Measurements from ENCODE around the gene PRICKLE2.

PRICKLE2 gene

GRCh38 chr3:64055076-64055475 lies 170.2 kb downstream of the PRICKLE2 start:
- DNase-seq (ENCODE audit: low read depth): no peak
- TF ChIP-seq, protein P1, sequence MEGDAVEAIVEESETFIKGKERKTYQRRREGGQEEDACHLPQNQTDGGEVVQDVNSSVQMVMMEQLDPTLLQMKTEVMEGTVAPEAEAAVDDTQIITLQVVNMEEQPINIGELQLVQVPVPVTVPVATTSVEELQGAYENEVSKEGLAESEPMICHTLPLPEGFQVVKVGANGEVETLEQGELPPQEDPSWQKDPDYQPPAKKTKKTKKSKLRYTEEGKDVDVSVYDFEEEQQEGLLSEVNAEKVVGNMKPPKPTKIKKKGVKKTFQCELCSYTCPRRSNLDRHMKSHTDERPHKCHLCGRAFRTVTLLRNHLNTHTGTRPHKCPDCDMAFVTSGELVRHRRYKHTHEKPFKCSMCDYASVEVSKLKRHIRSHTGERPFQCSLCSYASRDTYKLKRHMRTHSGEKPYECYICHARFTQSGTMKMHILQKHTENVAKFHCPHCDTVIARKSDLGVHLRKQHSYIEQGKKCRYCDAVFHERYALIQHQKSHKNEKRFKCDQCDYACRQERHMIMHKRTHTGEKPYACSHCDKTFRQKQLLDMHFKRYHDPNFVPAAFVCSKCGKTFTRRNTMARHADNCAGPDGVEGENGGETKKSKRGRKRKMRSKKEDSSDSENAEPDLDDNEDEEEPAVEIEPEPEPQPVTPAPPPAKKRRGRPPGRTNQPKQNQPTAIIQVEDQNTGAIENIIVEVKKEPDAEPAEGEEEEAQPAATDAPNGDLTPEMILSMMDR (conservative IDR thresholded peaks at IDR 0.05; ENCODE audit: low read depth, low read length): no peak
- H3K4me3 ChIP-seq (ENCODE audit: low read length): no peak overlapping the region

DNA sequence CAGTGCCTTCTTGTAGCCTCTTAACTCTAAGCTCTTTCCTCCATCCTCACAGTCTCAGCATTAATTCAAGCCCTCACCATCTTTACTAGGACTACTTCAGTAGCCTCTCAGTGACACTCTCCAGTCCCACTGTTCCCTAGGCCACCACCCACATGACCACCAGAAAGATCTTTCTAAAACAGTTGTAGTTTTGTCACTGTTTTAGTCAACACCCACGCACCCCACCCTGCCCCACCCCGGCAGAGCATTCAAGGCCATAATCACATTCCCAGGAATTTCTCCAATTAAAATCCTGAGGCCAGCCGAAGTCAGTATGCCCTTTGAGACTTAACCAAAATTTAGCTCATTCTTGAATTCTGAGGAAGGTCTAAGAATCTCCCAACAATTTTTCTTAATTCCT lies 170.8 kb downstream of the PRICKLE2 start:
- H3K4me3 ChIP-seq (ENCODE audit: low read length): no peak overlapping the region
- TF ChIP-seq, protein P1 (conservative IDR thresholded peaks at IDR 0.05; ENCODE audit: low read depth, low read length): no peak
- DNase-seq (ENCODE audit: low read depth): no peak

- H3K4me3 ChIP-seq (ENCODE audit: low read length): no peak overlapping the region
- no peak for DNase-seq (ENCODE audit: low read depth)
- TF ChIP-seq, protein P1 (conservative IDR thresholded peaks at IDR 0.05; ENCODE audit: low read depth, low read length): no peak
Measured at GRCh38 chr3:64053581-64053980, 171.7 kb downstream of the PRICKLE2 start.

GRCh38 chr3:64053117-64053516 lies 172.1 kb downstream of the PRICKLE2 start:
- no peak overlapping the region for H3K4me3 ChIP-seq (ENCODE audit: low read length)
- no peak for DNase-seq (ENCODE audit: low read depth)
- TF ChIP-seq, protein P1 (conservative IDR thresholded peaks at IDR 0.05; ENCODE audit: low read depth, low read length): no peak

DNA sequence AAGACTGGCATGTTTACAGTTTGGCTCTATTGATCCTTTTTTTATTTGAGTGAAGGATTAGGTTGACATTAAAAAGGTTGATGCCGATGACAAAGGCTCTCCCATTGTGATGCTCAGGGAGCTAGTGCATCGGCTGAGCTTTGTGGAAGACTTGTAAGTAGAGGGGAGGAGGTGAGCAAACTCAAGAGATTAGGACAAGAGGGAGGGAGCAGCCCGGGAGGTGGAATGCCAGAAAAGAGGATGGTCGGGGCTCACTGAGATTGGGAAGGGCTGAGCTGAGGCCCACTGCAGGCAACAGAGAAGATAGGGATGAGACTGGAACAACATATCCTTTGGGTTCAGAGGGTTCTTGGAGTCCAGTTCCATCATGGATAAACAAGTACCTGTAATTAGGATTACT lies 175.4 kb downstream of the PRICKLE2 start:
- H3K4me3 ChIP-seq (ENCODE audit: low read length): no peak overlapping the region
- TF ChIP-seq, protein P1 (conservative IDR thresholded peaks at IDR 0.05; ENCODE audit: low read depth, low read length): no peak
- no peak for DNase-seq (ENCODE audit: low read depth)

GRCh38 chr3:64049136-64049535 lies 176.1 kb downstream of the PRICKLE2 start:
- TF ChIP-seq, protein P1 (conservative IDR thresholded peaks at IDR 0.05; ENCODE audit: low read depth, low read length): no peak

DNA sequence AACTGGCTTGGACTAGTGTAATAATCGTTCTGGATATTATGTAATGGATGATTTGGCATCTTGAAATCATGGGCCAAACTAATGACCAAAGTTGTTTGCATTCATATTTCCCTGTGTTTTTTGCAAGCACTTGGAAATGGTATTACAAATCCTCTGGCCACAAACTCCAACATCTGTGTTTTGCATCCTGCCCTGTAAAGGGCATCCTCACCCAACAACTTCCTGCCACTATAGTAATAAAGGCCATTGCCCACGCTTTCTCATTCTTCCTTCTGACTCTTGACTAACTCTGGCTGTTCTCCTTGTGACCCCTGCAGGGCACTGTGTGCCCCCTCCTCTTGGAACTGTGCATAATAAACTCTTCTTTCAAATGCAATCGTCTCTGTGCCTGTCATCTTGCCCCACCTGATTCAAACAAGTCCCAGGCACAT lies 176.6 kb downstream of the PRICKLE2 start:
- TF ChIP-seq, protein P1 (conservative IDR thresholded peaks at IDR 0.05; ENCODE audit: low read depth, low read length): no peak
- DNase-seq (ENCODE audit: low read depth): no peak
- no peak overlapping the region for H3K4me3 ChIP-seq (ENCODE audit: low read length)

More at GRCh38 chr3:64049136-64049535, 176.1 kb downstream of the PRICKLE2 start:
- DNase-seq (ENCODE audit: low read depth): no peak
- H3K4me3 ChIP-seq (ENCODE audit: low read length): no peak overlapping the region
